OCI-LY7 (cell line): ENCODE results near the gene CREB5. TPM values are rescaled to one million over a fixed set of nuclear protein-coding genes. Genes with fewer than 3 reads are reported as not detected.

Source experiments
- BruUV-seq: library from RNA; stranded (reverse); fragments of 400-500 nt; replicated peaks from 2 replicates; lab custom pipeline; 2021; lab: Mats Ljungman, UMichigan
- CTCF ChIA-PET: fragments of 300-600 bp; sonication (Branson Sonifier 250); formaldehyde crosslinking; loops from one replicate; lab custom pipeline; 2022; ENCODE audit warnings: antibody characterized with exemption; ENCODE audit not compliant: unreplicated experiment; lab: Charles Lee
- POLR2A ChIA-PET: fragments of 300-600 bp; sonication (Branson Sonifier 250); formaldehyde crosslinking; loops from one replicate; lab custom pipeline; 2022; ENCODE audit warnings: antibody characterized with exemption; lab: Charles Lee
- DNase-seq: peaks from one replicate; pipeline ENCODE4 v3.0.0-alpha.2; 2015; ENCODE audit warnings: low spot score
- H2AFZ ChIP-seq: fragments of 200-600 bp; sonication (generic), shearing (Covaris generic); 2 replicates; pipeline ENCODE4 v1.6.1; 2014; ENCODE audit warnings: mild to moderate bottlenecking, antibody characterized with exemption, low read length, moderate library complexity
- H3K27ac ChIP-seq: fragments of 200-600 bp; sonication (generic); 2 replicates; pipeline ENCODE4 v1.5.1; 2014; ENCODE audit warnings: mixed run types, low read depth, mild to moderate bottlenecking, moderate library complexity, low read length, inconsistent platforms; ENCODE audit not compliant: poor library complexity, severe bottlenecking
- H3K36me3 ChIP-seq: fragments of 200-600 bp; sonication (generic); 2 replicates; pipeline ENCODE4 v1.6.1; 2014; ENCODE audit warnings: mild to moderate bottlenecking, antibody characterized with exemption, low read length, moderate library complexity, mixed read lengths; ENCODE audit not compliant: insufficient read depth
- H3K4me1 ChIP-seq: fragments of 200-600 bp; sonication (generic); 2 replicates; pipeline ENCODE4 v1.5.1; 2014; ENCODE audit warnings: mild to moderate bottlenecking, low read length; ENCODE audit not compliant: insufficient read depth, poor library complexity, severe bottlenecking
- H3K4me2 ChIP-seq: fragments of 200-600 bp; sonication (generic); 2 replicates; pipeline ENCODE4 v1.6.1; 2014; ENCODE audit warnings: mild to moderate bottlenecking, low read length
- H3K4me3 ChIP-seq: fragments of 200-600 bp; sonication (generic); 2 replicates; pipeline ENCODE4 v1.5.1; 2014; ENCODE audit warnings: mild to moderate bottlenecking, low read depth, low read length; ENCODE audit not compliant: poor library complexity, severe bottlenecking
- H3K79me2 ChIP-seq: fragments of 200-600 bp; sonication (generic); 2 replicates; pipeline ENCODE4 v1.6.1; 2016; ENCODE audit warnings: low read depth, mild to moderate bottlenecking, low read length, moderate library complexity, mixed read lengths; ENCODE audit not compliant: insufficient read depth
- H3K9me2 ChIP-seq: fragments of 200-600 bp; sonication (generic); 2 replicates; pipeline ENCODE4 v1.6.1; 2016; ENCODE audit warnings: mild to moderate bottlenecking, low read length, mixed read lengths; ENCODE audit not compliant: insufficient read depth
- H3K9me3 ChIP-seq: fragments of 200-600 bp; sonication (generic); 2 replicates; pipeline ENCODE4 v1.6.1; 2014; ENCODE audit warnings: mild to moderate bottlenecking, mixed run types, low read length, mixed read lengths
- H4K20me1 ChIP-seq: fragments of 200-600 bp; sonication (generic); 2 replicates; pipeline ENCODE4 v1.6.1; 2014; ENCODE audit warnings: mild to moderate bottlenecking, antibody characterized with exemption, low read length, moderate library complexity, mixed read lengths; ENCODE audit not compliant: insufficient read depth
- EZH2phosphoT487 ChIP-seq: fragments of 200-600 bp; sonication (generic); IDR thresholded peaks from 2 replicates; pipeline ENCODE4 v1.6.1; 2018; ENCODE audit warnings: low read depth, borderline replicate concordance, mild to moderate bottlenecking, mixed run types, antibody characterized with exemption, low read length, moderate library complexity, mixed read lengths
- intact Hi-C: fragments of 100-400 bp; cut with micrococcal nuclease; formaldehyde crosslinking; loops from one replicate; pipeline ENCODE4 v1.10.0; 2022; ENCODE audit not compliant: unreplicated experiment
- total RNA-seq, 2 experiments: library from RNA; depleted of rRNA in 1 of 2; stranded (reverse); fragments of >200 nt in 1 of 2; shearing (Covaris generic) in 1 of 2; gene quantifications; 2 replicates each; pipeline ENCODE4 v1.2.3, GENCODE V29; 2014 to 2022
- TF ChIP-seq, protein P1 (sequence below): fragments of 200-600 bp; sonication (generic); conservative IDR thresholded peaks from 2 replicates; pipeline ENCODE4 v1.5.1; 2014; ENCODE audit warnings: mild to moderate bottlenecking, antibody characterized with exemption, low read length, moderate library complexity, mixed read lengths

CREB5 gene
- total RNA-seq, 2 experiments from 2014 or later, result 2.0 to 13.3 TPM

DNA sequence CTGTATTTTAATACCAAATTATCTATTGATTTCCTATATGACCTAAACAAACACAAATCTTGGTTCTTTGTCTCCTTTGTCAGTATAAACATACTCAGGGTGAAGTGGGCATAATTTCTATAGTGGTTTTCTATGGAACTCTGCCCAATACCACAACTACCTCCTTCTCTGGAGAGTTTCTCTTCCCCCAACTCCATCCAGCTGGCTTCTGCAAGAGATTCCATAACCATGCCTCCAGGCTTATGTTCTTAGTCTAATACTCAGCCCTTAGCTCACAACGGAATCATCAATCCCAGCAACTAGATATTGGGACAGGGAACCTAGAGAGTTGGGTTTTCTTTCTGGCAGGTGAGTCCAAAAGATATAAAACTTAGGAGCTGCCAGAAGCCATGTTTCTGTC is 418.5 kb downstream of the CREB5 start:
- Histone ChIP-seq H3K36me3 (no peaks in the 10 kb centered on the region), H3K9me2 (no peaks in the 10 kb centered on the region), H3K27ac (no peak overlapping the region), H3K79me2 (no peaks in the 10 kb centered on the region), H4K20me1 (no peaks in the 10 kb centered on the region), H3K4me3 (no peak overlapping the region), H3K4me2 (no peak overlapping the region), H2AFZ (no peak overlapping the region), H3K9me3 (no peaks in the 10 kb centered on the region), H3K4me1 (no peaks in the 10 kb centered on the region)
- BruUV-seq, result no TSS peak
- POLR2A ChIA-PET, result interaction anchor here (0.5 kb wide), 1 partner anchor 432 kb away, joined by 3 read pairs; no protein-coding TSS in a partner anchor
- no peak for TF ChIP-seq EZH2phosphoT487
- TF ChIP-seq, protein P1, sequence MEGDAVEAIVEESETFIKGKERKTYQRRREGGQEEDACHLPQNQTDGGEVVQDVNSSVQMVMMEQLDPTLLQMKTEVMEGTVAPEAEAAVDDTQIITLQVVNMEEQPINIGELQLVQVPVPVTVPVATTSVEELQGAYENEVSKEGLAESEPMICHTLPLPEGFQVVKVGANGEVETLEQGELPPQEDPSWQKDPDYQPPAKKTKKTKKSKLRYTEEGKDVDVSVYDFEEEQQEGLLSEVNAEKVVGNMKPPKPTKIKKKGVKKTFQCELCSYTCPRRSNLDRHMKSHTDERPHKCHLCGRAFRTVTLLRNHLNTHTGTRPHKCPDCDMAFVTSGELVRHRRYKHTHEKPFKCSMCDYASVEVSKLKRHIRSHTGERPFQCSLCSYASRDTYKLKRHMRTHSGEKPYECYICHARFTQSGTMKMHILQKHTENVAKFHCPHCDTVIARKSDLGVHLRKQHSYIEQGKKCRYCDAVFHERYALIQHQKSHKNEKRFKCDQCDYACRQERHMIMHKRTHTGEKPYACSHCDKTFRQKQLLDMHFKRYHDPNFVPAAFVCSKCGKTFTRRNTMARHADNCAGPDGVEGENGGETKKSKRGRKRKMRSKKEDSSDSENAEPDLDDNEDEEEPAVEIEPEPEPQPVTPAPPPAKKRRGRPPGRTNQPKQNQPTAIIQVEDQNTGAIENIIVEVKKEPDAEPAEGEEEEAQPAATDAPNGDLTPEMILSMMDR, result no peak
- CTCF ChIA-PET, result no interaction called here
- intact Hi-C loops, result no loop called here
- DNase-seq, result no peak

- Histone ChIP-seq H4K20me1 (no peaks in the 10 kb centered on the region), H2AFZ (no peak overlapping the region), H3K4me3 (no peak overlapping the region), H3K4me2 (no peak overlapping the region), H3K4me1 (no peaks in the 10 kb centered on the region), H3K9me2 (no peaks in the 10 kb centered on the region), H3K9me3 (no peaks in the 10 kb centered on the region), H3K79me2 (no peaks in the 10 kb centered on the region), H3K36me3 (no peaks in the 10 kb centered on the region), H3K27ac (no peak overlapping the region)
- no peak for DNase-seq
- ChIA-PET CTCF (no interaction called here), POLR2A (interaction anchor here (1.2 to 3.3 kb wide), 2 partner anchors 9 to 13 kb away, joined by 3 to 11 read pairs; no protein-coding TSS in a partner anchor)
- no TSS peak for BruUV-seq
- intact Hi-C loops, result no loop called here
- TF ChIP-seq EZH2phosphoT487, result no peak
- TF ChIP-seq, protein P1, result no peak
Observed at GRCh38 chr7:28832669-28833068, 420.4 kb downstream of the CREB5 start.

DNA sequence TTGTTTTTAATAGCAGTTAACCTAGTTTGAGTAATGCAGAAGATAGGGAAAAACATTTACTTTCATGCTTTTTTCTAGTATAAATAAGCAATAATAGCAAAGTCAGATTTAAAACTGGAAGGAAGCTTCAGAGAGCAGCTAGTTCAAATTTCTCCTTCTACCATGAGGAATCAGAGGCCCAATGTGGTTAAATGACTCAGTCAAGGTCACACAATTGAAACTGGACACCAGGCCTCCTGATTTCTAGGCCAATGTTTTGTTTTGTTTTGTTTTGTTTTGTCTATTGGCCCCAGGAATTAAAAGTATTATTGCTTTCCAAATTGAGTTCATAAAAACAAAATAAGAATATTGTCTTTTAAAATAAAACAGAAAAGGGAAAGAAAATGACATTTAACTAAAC is 423.5 kb downstream of the CREB5 start:
- H3K9me2 ChIP-seq, result no peaks in the 10 kb centered on the region
- no peak overlapping the region for H3K4me3 ChIP-seq
- H3K79me2 ChIP-seq, result no peaks in the 10 kb centered on the region
- H3K4me1 ChIP-seq, result no peaks in the 10 kb centered on the region
- H4K20me1 ChIP-seq, result no peaks in the 10 kb centered on the region
- no TSS peak for BruUV-seq
- no peak overlapping the region for H2AFZ ChIP-seq
- intact Hi-C loops, result no loop called here
- TF ChIP-seq EZH2phosphoT487, result no peak
- TF ChIP-seq, protein P1, result no peak
- ChIA-PET CTCF (no interaction called here), POLR2A (no interaction called here)
- no peak overlapping the region for H3K4me2 ChIP-seq
- no peak overlapping the region for H3K27ac ChIP-seq
- H3K9me3 ChIP-seq, result no peaks in the 10 kb centered on the region
- no peak for DNase-seq
- H3K36me3 ChIP-seq, result no peaks in the 10 kb centered on the region
